SW 1271 (cell line): ENCODE results near the gene ZNF284.
"Not testable (repeated sequence)": the region's sequence is repeated elsewhere in the genome, so short reads cannot be mapped to it uniquely, and the experiment has no call there.

Source experiments
- DNase-seq, 2 experiments: peaks; one replicate each; lab custom pipeline; 2025; lab: John Stamatoyannopoulos, UW

ZNF284 gene

GRCh38 chr19:44111910-44112463 is 40.0 kb downstream of the ZNF284 start:
- no peak for DNase-seq

GRCh38 chr19:44112802-44113137 is 40.8 kb downstream of the ZNF284 start:
- DNase-seq = no peak

GRCh38 chr19:44113138-44113783 is 41.3 kb downstream of the ZNF284 start, which contains the start of gene ZNF225:
TSS of gene ZNF225 (plus strand) at chr19:44113399. CDS start at chr19:44115828, 2,429 bp downstream.
- DNase-seq = peak; percentile 91 to 96

- DNase-seq = no peak
These were observed 41.9 kb downstream of the ZNF284 start for GRCh38 chr19:44113784-44114390.

GRCh38 chr19:44121162-44121561 is 49.2 kb downstream of the ZNF284 start:
- DNase-seq = not testable (repeated sequence)

- no peak for DNase-seq
These were observed 60.0 kb downstream of the ZNF284 start for GRCh38 chr19:44131955-44132354.
